ENCODE data around the gene DAD1. TPM values are rescaled to one million over a fixed set of nuclear protein-coding genes. Genes with fewer than 3 reads are reported as not detected.

The DAD1 gene
- total and polyA plus RNA-seq, 2 of the 8 experiments (the other 6 are each of a cell fraction or from before 2014, with no cell fraction given): 131 to 440 TPM

DNA sequence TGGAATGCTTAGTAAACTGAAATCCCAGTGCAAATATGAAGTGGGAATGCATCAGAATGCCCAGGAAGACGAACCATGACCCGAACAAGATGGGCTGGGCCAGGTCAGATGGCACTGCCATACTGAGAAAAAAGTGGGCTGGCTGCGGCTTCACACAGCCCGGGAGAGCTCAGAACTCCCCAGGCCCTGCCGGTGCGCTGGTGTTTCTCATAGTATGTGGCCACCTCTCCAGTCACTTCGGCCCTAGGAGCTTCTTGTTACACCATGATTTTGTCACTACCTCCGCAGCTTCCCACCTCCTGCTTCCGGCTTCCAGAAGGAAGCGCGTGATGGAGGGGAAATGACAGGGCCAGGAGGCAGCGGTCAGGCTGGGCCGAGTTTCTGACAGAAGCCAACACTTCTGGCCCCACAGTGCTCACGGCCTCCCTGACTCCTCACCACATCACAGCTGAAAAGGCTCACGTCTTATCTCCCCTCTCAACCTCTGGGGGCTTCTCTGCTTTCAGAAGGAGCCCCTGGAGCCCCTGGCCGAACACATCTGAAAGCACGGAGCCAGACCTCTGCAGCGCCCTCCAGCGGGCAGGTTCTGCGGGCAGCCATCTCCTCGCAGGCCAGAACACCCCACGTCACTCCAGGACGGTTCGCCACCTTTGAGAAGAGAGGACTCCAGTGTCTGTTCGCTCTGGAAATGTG, 30.7 kb downstream of the DAD1 start:
- Histone ChIP-seq H2BK5ac (ENCODE audit: low read depth, low read length) (peak overlapping the region; percentile 42; the same call in 1 of the 2 replicates), H3K23me2 (ENCODE audit: low read depth, low read length) (no peaks in the 10 kb centered on the region), H2BK12ac (ENCODE audit: low read depth, low read length) (peak overlapping the region; percentile 62), H4K91ac (replicated peaks; ENCODE audit: insufficient read length, low read length) (peak overlapping the region; percentile 52), H3K79me1 (ENCODE audit: low read depth, low read length) (no peaks in the 10 kb centered on the region), H3K9ac (replicated peaks in 1 of 4; ENCODE audit: extremely low read depth in 1 of 4, low read depth in 3 of 4, low read length in 3 of 4) (no peak overlapping the region), H4K20me1 (replicated peaks in 1 of 2; ENCODE audit: control insufficient read depth in 1 of 2, insufficient read depth in 2 of 2, low read length in 2 of 2) (no peaks in the 10 kb centered on the region), H3K79me2 (ENCODE audit: control insufficient read depth in 1 of 2, insufficient read depth in 2 of 2, low read length in 2 of 2) (no peaks in the 10 kb centered on the region), H2AK5ac (ENCODE audit: low read depth, low read length) (peak overlapping the region; percentile 25; the same call in 1 of the 2 replicates), H3K9me3 (ENCODE audit: insufficient read depth in 2 of 2, low read depth in 1 of 2, low read length in 1 of 2) (no peaks in the 10 kb centered on the region), H3K4me1 (replicated peaks in 1 of 4; ENCODE audit: control insufficient read depth in 3 of 4, insufficient read depth in 4 of 4, low read length in 3 of 4) (peaks cover 0 to 10% (median 6%) of the 10 kb centered on the region in 4 experiments; a peak in 6 of 7 replicates), H4K5ac (ENCODE audit: insufficient read length, low read depth, low read length) (no peak overlapping the region), H3K18ac (ENCODE audit: extremely low read depth, low read length) (no peak overlapping the region), H3K23ac (ENCODE audit: insufficient read length) (no peak overlapping the region), H2BK15ac (ENCODE audit: low read length) (peak overlapping the region; percentile 54; the same call in 1 of the 2 replicates), H3K4ac (replicated peaks; ENCODE audit: insufficient read length, low read depth, low read length) (no peak overlapping the region), H3K27me3 (replicated peaks in 1 of 4; ENCODE audit: control insufficient read depth in 3 of 4, extremely low read depth in 1 of 4, insufficient read depth in 3 of 4, low read length in 3 of 4) (no peaks in the 10 kb centered on the region), H2BK20ac (ENCODE audit: low read length) (no peak overlapping the region), H4K8ac (ENCODE audit: extremely low read depth, insufficient read depth, low read length) (peak overlapping the region; percentile 62; the same call in 1 of the 2 replicates), H3K4me3 (ENCODE audit: extremely low read depth in 1 of 4, insufficient read depth in 2 of 4, low read depth in 3 of 4, low read length in 4 of 4) (no peak overlapping the region), H3K36me3 (ENCODE audit: control insufficient read depth in 2 of 4, insufficient read depth in 4 of 4, low read length in 3 of 4) (no peaks in the 10 kb centered on the region), H3K27ac (ENCODE audit: low read depth, low read length) (no peak overlapping the region), H3K4me2 (ENCODE audit: insufficient read depth in 1 of 2, low read depth in 2 of 2, low read length in 2 of 2) (no peak overlapping the region), H2AFZ (ENCODE audit: low read length) (no peak overlapping the region), H3K14ac (ENCODE audit: insufficient read length) (no peak overlapping the region), H2BK120ac (replicated peaks; ENCODE audit: low read depth, low read length) (no peak overlapping the region), H3K56ac (replicated peaks; ENCODE audit: insufficient read length, low read depth, low read length) (no peak overlapping the region)
- DNase-seq (ENCODE audit: low read depth in 1 of 2, low spot score in 2 of 2) (peak in 1 of 2 experiments; percentile 84), FAIRE-seq (no peak)
- ChIA-PET CTCF (ENCODE audit: partially characterized antibody) (interaction anchor here (0.6 to 5.2 kb wide), 21 partner anchors 9 to 371 kb away, joined by 3 to 68 read pairs (median 3); partner anchors contain the start of genes LRP10 and PRMT5), POLR2A (ENCODE audit: partially characterized antibody) (interaction anchor here (3.1 kb wide), 1 partner anchor 12 kb away, joined by 13 read pairs; no protein-coding TSS in a partner anchor)
- 92% methylated on average over 25 of the region's 25 CpGs; no CpG with 5 or more reads in 1 of the 2 experiments for WGBS, 2 experiments (ENCODE audit: extremely low coverage in 1 of 2, insufficient coverage in 1 of 2, insufficient read length in 1 of 2, insufficient replicate concordance in 2 of 2, low coverage in 1 of 2, low lambda C conversion rate in 2 of 2, missing lambda C conversion rate in 1 of 2)
- no peak for TF ChIP-seq BRCA1 (IDR thresholded peaks at IDR 0.05; ENCODE audit: low read depth, low read length)
- peak in 1 of 2 experiments; percentile 30; a peak in 1 of 4 replicates for TF ChIP-seq RAD21 (IDR thresholded peaks at IDR 0.05 in 1 of 2, conservative IDR thresholded peaks at IDR 0.05 in 1 of 2; ENCODE audit: low read depth in 2 of 2, low read length in 2 of 2)
- TF ChIP-seq, protein P1, sequence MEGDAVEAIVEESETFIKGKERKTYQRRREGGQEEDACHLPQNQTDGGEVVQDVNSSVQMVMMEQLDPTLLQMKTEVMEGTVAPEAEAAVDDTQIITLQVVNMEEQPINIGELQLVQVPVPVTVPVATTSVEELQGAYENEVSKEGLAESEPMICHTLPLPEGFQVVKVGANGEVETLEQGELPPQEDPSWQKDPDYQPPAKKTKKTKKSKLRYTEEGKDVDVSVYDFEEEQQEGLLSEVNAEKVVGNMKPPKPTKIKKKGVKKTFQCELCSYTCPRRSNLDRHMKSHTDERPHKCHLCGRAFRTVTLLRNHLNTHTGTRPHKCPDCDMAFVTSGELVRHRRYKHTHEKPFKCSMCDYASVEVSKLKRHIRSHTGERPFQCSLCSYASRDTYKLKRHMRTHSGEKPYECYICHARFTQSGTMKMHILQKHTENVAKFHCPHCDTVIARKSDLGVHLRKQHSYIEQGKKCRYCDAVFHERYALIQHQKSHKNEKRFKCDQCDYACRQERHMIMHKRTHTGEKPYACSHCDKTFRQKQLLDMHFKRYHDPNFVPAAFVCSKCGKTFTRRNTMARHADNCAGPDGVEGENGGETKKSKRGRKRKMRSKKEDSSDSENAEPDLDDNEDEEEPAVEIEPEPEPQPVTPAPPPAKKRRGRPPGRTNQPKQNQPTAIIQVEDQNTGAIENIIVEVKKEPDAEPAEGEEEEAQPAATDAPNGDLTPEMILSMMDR (IDR thresholded peaks at IDR 0.05; ENCODE audit: control extremely low read depth in 1 of 3, insufficient read depth in 1 of 3, low read depth in 1 of 3, low read length in 3 of 3): peak; percentile 68 to 74 (median 71)
